NCI-H1436 treated with DMSO at 0.1 percent for 48 hours (cell line): ENCODE data around the gene SS18L1.

Experiments
- DNase-seq: peaks from one replicate; lab custom pipeline; 2025; lab: John Stamatoyannopoulos, UW

SS18L1 gene

GRCh38 chr20:62156592-62157386 lies 13.2 kb downstream of the SS18L1 start:
- no peak for DNase-seq

DNA sequence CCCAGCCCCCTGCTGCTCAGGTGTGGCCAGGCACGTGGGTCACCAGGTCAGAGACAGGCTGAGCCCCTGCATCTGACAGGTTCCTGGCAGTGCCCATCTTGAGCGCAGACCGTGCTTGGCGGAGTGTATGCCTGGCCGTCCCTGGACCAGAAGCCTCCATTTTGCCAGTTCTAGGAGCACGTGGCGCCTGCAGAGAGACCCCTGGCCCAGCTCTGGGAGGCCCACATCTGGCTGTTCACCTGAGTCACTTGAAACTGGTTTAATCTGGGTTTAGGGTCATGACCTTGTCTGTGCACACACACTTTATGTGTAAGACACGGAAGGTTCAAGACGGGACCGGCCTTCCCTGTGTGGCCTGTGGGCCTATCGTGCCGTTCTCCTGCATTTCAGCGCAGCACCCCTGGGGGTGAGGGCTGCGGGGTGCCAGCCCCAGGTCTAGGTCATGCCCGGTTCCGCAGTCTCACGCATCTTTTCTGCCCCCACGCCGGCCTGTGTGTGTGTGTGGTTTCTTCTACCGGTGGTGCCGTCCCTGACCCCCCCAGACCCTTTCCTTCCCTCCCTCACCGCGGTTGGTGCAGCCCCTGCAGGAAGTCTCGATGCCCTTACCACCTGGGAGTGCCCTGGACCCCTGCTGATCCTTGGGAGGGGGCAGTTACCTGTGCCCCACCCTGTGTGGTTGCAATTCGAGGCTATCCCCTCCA lies 14.0 kb downstream of the SS18L1 start:
- no peak for DNase-seq

DNA sequence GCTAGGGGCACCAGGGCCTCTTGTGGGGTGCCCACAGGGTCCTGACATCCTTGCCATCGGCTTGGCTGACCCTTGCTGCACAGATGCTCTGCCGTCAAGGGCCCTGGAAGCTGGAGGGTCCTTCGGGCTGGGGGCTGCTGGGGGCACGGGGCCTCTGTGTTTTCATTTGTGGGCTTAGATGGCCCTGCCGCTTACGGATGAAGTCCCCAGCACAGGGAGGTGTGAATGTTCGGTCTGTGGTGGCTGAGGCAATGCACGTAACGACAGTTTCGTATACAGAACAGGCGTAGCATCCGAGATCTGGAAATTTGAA lies 14.5 kb downstream of the SS18L1 start:
- DNase-seq: no peak

- DNase-seq: no peak
These were observed 15.0 kb downstream of the SS18L1 start for GRCh38 chr20:62158541-62158940.

DNA sequence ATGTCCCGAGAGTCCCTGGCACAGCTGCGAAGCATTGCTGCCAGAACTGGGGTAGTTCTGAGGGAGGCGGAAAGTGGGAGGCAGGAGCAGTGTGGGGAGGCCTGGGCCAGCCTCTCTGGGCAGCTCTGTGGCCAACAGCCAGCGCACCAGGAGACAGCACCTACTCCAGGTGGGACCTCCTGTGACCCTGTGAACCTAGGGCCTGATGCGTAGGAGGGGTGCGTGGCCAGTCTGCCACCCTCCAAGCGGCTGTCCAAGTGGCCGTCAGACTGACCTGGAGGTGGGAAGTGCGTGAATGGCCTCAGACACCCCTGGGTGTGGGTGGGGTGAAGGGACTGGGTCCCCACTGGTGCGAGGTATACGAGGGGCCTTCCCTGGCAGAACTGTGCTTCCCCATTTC lies 15.5 kb downstream of the SS18L1 start:
- DNase-seq: no peak

GRCh38 chr20:62159839-62160238 lies 16.3 kb downstream of the SS18L1 start:
- no peak for DNase-seq

DNA sequence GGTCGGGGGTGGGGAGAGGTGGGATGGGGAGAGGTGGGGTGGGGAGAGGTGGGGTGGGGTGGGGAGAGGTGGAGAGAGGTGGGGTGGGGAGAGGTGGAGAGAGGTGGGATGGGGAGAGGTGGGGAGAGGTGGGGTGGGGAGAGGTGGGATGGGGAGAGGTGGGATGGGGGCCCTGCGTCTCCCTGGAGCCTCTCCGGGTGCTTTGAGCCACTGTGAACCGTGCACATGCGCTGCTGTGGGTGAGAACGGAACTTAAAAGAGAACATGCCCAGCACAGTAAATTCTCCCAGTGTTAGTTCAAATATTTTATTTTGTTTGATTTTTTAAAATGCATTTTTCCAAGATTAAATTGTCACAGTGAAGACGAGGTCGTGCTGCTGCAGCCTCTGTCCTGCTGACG lies 16.7 kb downstream of the SS18L1 start:
- DNase-seq: no peak

- no peak for DNase-seq
These were observed 17.3 kb downstream of the SS18L1 start for GRCh38 chr20:62160876-62161275.

DNA sequence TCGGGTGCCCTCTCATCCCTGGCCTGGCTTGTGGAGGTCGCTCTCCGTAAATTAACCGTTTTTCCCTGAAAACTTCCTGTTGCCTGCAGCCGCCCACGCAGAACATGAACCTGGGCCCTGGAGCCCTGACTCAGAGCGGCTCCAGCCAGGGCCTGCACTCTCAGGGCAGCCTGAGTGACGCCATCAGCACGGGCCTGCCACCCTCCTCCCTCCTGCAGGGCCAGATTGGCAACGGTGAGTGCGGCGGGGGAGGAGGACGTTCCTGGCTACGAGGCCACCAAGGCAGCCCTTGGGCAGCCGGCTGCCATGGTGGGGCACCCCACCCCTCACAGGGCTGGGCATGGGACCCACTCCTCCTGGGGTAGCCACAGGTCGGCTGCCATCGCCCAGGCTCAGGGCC lies 17.8 kb downstream of the SS18L1 start:
- no peak for DNase-seq

- DNase-seq: no peak
These were observed 19.4 kb downstream of the SS18L1 start for GRCh38 chr20:62162765-62163484.

GRCh38 chr20:62163485-62163865 lies 19.9 kb downstream of the SS18L1 start:
- DNase-seq: no peak

GRCh38 chr20:62163986-62164762 lies 20.6 kb downstream of the SS18L1 start:
- no peak for DNase-seq

DNA sequence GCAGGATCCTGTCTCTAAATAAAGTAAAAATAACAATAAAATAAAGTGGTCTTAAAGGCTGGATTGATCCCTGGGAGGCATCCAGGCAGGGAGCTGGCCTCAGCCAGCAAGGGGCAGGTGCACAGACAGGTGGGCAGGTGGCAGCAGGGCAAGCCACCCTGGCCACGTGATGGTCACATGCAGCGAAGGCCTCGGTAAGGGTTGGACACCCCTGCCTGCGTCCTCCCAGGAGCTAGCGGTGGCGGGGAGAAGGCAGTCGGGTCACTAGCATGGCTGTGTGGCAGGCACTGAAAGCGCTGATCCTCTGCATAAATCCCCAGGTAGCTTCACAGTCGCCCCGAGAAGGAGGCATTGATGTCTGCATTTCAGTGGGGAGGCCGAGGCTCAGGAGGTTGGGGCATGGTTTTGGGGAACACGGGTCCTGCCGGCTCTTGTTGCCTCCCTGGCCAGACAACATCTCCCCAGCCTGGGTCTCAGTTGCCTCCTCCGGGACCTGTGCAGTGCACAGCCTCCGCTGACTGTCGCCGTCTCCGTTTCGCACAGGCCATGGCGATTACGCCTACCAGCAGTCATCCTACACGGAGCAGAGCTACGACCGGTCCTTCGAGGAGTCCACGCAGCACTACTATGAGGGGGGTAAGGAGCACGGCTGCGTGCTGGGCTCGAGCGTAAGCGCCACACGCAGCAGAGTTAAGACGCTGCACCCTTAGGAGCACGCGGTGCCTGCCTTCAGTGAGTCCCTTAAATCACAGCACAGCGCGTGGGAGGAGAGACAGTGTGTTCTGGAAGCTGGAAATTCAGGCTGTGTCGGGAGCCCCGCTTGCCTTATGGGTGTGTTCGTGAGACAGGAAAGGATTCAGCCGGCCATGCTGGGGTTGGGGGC lies 21.6 kb downstream of the SS18L1 start:
- no peak for DNase-seq

DNA sequence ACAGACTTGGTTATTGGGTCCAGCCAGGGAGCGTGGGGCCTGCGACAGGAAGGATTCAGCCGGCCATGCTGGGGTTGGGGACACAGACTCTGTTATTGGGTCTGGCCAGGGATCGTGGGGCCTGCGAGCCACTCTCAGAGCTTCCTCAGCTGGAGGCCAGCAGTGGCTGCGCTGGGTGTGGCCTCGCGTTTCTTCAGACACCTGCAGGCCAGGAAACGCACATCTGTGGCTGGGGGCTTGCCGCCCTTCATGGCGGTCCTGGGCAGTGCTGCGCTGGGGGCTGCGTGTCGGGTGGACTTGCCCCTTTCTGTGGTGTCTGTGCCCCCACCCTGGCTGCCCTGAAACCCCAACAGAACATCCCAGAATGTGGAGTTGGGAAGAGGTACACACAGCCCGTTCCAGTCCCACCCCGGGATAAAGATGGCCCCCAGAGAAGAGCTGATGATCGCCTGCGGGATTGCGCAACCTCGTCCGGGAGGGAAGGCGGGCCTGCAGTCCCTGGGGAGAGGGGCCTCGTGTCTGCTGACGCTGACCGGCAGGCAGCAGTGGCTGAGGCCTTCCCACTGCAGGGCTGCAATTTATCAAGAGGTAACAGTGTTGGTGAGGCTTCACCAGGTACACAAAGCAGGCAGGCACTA lies 22.3 kb downstream of the SS18L1 start:
- DNase-seq: no peak

- no peak for DNase-seq
These were observed 23.9 kb downstream of the SS18L1 start for GRCh38 chr20:62167474-62167873.

- DNase-seq: no peak
These were observed 24.5 kb downstream of the SS18L1 start for GRCh38 chr20:62168061-62168460.

GRCh38 chr20:62168890-62169435 lies 25.4 kb downstream of the SS18L1 start:
- DNase-seq: no peak

DNA sequence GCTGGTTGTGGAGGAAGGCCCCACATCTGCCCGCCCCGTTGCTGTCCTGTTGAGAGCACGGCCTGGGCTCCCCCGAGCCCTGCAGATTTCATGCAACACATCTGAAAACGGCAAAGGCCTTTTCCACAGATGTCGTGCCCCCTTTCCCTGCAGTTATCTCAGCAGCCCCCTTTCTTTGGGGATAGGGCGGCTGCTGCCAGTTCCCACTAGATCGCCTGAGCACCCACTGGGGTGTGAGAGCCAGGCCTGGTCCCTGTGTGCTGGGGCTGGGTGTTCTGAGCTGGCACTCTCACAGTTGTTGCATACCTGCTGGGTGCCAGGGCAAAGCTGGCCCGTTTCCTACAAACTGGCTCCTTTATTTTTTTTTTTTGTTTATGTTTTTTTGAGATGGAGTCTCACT lies 27.0 kb downstream of the SS18L1 start:
- no peak for DNase-seq

DNA sequence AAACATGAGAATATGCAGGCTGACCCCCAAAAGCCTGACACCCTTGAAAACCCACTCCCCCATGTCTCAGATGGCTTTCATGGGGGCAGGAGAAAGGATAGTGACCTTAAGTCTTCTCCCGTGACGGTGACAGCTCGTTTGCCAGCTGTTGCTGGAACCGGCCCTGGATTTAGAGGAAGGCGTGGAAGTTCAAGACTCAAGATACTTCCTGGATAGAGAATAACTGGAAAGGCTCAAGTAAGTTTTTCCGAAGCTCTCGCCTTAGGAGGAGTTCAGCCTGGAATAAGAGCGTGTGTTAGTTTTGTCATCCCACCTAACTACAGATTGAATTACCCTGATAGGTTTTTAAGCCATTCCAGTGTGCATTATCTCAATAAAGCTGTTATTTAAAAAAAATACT lies 27.7 kb downstream of the SS18L1 start:
- DNase-seq: no peak

GRCh38 chr20:62172666-62173065 lies 29.1 kb downstream of the SS18L1 start:
- DNase-seq: no peak
